A172 (cell line): Measurements from ENCODE around the gene RASSF4. TPM values are rescaled to one million over a fixed set of nuclear protein-coding genes. Genes with fewer than 3 reads are reported as not detected.
A peak's percentile ranks its signal among the peaks of the same experiment; 100 is the strongest.

Experiments
- DNase-seq: peaks from one replicate; pipeline ENCODE4 v3.0.0-alpha.2; 2015; ENCODE audit warnings: low spot score
- total RNA-seq: library from RNA; depleted of rRNA; stranded (reverse); fragments of >200 nt; shearing (Covaris generic); gene quantifications from 2 replicates; pipeline ENCODE4 v1.2.3, GENCODE V29; 2014

The RASSF4 gene
- total RNA-seq, 1 experiment from 2014 or later, result 3.2 TPM

DNA sequence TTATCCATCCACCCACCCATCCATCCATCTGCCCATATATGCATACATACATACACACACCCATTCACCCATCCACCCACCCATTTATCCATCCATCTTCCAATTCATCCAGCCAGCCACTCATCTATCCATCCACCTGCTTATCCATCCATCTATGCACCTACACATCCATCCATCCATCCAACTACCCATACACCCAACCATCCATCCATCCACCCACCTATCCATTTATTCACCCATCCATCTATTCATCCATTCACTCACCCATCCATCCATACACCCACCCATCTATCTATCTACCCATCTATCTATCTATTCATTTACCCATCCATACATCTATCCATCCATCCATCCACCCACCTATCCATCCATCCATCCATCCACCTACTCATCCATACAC is 31.1 kb upstream of the RASSF4 start:
- no peak for DNase-seq

DNA sequence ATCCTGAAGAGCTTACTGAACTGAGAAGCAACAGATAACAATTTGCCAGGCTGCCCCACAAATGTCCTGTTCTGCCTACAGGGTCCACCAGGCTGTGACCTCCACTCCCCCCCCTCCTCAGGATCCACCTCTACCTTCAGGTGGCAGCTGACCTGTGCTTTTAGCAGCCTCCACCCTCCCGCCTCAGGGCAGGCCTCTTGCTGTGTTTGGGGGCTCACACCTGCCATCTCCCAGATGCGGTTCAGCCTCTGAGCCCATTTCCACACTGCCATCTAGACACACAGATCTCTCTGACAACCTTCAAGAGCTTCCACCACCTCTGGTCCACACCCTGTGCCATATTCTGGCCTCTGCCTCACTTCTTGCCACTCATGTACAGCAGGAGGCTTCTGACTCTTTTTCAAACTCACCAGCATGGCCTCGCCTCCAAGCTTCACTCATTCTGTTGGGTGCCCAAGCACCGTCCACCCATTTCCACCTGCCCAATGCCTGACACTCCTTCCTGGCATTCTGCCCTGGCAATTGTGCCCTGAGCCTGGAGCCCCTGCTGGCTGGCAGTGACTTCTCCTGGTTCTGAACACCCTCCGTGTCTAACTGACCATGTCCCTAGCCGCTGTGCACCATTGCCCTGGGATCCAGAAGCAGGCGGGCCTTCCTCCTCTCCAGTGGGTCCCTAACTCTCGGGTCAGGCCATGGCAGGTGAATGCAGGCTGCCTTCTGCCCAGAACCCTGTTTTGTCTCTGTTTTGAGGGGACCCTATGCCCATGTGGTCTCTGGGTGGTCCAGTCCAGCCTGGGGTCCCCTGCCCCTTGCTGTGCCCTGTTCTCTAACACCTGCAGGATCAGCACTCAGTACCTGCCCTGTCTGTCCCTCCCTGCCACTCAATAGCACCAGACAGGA is 30.0 kb upstream of the RASSF4 start:
- DNase-seq, result no peak

DNA sequence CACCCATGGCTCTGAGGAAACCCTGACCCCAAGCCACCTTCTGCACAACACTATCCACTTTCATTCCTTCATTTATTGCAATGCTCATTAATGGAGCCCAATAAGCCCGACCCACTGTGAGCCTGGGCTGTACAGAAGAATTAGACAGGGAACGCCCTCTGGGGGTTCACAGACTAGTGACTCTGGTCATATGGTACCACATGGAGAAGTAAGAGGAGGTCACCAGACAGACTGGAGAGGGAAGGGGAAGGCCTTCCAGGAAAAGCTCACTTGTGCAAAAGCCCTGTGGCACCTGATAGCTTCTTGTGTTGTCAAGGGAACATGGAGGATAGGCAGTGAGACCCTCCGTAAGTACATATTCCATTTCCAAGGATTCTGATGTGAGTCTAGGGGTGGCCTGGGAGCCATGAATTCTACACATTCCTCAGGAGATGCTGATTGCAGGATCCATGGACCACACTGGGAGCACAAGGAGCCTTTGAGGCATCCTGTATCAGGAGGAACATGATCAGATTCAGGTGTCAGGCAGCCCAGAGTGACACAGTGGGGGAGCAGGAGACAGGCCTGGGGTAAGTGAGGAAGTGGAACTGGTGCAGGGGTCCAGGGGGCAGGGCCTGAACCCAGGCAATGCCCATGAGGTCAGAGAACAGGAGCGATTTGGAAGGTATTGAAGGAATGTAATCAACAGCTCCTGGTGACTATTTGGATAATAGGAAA is 28.5 kb upstream of the RASSF4 start:
- no peak for DNase-seq

DNA sequence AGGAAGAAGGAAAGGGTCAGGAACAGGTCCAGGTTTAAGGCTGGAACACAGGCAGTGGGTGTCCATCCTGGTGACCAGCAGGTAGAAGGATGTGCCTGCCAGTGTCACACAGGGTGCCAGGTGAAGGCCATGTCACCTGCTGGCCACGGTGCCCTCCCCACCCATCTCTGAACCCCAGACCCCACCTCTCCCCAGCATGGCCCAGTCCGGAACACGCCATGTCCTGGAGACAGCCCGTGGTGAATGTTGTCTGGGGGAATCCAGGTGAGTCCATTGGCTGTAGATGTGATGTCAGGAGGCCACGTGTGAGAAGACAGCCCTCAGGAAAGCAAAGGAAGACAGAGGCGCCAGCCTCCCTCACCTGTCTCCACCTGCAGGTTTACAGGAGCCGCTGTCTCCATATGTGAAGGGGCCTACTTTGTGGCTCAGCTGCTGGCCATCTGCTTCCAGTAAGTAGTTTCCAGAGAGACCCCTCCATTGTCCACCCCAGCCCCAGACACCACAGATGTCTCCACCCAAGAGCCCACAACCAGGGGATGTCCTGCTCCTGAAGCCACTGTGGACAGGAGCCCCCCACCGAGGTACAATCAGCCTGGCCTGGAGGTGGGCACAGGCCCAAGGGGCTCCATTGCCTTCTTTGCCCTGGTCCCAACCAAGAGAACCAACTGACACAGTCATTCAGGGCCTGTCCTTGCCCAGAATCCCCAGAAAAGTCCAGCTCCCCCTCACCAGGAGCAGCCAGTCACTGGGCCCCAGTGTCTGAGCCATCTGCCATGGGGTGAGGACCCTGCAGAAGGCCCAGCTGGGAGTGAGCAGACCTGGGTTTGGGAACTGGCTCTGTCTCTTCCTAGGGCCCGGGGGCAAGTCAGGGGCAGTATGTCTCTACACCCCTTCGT is 27.7 kb upstream of the RASSF4 start:
- DNase-seq, result no peak

DNA sequence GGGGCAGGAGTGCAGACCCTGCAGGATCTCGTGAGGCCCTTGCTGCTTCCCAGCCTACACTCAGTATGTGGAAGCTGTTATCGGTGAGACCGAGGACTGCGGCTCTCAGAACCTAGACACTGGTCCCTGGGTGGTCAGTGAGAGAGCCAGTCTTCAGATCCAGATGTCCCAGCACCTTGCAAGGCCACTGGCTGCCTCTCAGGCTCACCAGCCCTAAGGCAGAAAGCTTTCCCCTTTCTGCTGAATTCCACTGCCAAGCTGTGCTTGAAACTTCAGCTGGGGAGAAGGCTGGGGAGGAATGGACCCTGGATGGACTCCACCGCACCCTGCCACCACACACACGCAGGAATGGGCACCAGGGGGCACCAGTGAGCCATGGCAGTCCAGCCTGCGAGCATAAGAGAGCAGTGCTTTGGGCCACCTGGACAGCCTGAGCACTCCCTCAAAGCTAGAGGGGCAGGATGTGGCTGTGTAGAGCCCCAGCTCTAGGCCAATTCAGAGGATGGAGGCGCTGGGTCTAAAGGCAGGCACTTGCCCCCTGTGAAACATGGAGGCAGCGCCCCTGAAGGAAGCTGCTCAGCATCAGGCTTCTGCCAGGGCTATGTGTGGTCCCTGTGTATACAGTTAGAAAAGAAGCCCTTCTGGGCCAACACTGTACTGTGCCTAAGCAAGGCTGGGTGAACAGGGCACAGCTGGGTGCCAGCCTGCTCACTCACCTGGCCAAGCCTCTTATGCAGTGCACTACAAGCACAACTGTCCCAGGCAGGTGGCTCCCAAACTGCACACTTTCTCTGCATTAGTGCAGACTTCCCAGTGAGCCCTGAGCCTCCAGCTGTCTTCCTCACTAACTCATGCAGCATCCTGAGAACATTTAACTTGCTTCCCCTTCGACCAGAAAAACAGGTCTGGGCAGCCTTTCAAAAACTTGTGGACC is 26.8 kb upstream of the RASSF4 start:
- DNase-seq, result peak; percentile 74

DNA sequence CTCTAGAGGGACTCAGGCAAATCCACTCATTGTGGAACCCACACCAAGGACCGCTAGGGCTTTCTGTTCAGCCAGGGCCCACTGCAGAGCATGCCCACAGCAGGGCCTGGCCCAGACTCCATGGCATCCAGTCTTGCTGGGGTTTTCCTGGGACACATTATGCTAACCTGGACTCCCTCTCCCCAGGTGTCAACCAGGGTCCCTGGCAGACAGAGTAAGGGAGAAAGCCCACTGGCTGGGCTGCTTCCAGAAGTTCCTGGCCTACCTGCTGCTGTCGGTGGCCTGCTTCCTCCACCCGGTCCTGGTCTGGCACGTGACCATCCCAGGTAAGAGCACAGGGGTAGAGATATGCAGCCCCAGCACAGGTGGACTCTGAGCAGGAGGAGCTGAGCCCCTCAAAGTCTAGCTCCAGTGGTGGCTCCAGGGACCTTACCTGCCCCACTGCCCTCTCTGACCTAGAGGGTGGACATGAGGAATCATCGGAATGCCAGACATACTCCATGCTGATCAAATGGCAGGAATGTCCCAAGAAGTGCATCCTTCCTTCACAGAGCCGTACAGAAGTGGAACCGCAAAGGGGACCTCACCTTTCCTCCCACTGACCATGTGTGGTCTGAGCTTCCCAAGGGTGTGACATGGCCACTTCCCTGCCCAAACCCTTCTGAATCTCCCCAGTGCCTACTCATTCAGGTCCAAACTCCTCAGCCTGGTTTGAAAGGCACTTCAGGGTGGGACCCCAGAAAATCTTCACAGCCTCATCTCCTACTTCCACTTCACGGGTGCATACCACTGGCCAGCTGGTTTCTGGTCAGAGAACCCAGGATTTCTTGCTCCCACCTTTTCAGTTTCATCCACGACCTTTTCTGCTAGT is 25.9 kb upstream of the RASSF4 start:
- DNase-seq, result no peak

DNA sequence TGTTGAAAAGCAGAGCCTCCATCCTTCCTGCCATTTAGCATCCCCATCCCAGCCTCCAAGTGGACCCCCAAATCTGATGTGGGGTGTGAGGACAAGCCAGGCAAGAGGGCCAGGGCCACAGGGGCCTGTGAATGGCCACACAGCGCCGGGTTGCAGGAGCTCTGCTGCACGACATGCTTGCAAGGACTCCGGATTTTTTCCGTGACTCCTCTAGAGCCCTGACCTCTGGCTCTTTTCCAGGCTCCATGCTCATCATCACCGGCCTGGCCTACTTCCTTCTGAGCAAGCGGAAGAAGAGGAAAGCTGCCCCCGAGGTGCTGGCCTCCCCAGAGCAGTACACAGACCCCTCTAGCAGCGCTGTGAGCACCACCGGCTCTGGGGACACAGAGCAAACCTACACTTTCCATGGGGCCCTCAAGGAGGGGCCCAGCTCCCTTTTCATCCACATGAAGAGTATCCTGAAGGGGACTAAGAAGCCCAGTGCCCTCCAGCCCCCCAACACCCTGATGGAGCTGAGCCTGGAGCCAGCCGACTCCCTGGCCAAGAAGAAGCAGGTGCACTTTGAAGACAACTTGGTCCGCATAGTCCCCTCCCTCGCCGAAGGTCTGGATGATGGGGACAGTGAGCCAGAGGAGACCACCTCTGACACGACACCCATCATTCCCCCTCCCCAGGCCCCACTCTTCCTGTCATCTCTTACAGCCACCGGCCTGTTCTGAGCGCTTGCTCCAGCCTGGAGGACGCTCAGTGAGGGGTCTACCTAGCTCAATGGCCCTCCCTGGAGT is 25.0 kb upstream of the RASSF4 start:
- DNase-seq, result no peak

DNA sequence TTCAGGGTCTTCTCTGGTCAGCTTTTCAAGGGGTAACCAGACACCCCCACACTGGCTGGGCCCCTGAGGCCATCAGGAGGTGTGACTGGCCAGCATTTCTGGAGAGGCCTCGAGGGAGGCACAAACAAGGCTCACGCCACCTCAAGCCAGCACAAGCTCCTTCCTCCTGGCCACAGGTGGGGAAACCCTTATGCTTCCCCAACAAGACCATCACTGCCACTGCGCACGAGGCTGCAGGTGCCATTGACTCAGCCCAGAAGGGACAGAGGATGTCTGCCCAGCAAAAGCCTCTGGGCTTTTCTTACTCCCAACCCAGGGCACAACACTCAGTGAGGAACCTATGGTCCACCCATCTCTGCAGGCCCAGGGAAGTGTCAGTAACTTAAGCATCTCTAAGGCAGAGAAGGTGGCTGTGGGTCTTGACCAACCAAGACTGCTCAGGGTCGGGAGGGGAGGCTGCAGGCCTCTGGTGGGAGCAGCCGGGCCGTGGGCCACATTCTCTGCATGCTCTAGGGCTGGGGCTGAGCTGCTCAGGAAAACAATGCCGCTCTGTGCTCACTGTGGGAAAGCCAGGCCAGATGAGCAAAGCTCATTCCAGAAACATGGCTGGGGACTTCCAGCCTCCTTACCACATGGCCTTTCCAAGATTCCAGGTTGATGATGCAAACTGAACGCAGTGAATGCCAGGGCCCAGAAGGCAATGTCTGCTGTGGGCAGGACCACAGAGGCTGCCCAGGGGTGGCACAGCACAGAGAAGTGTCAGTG is 24.2 kb upstream of the RASSF4 start:
- DNase-seq, result peak; percentile 87

DNA sequence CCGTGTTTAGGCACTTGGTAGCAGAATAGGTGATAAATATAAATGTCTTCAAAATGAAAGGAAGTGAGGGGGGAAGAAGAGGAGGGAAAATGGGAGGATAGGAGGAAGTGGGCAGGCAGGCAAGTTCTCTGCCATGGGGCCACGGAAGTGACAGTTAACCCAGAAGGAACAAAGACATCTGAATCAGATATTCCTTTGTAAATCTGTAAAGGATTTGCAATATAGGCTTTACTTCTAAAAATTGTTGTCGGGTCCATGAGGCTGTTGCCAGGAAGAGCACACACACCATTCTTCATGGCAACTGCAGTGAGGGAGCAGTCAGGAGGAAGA is 23.7 kb upstream of the RASSF4 start:
- no peak for DNase-seq

DNA sequence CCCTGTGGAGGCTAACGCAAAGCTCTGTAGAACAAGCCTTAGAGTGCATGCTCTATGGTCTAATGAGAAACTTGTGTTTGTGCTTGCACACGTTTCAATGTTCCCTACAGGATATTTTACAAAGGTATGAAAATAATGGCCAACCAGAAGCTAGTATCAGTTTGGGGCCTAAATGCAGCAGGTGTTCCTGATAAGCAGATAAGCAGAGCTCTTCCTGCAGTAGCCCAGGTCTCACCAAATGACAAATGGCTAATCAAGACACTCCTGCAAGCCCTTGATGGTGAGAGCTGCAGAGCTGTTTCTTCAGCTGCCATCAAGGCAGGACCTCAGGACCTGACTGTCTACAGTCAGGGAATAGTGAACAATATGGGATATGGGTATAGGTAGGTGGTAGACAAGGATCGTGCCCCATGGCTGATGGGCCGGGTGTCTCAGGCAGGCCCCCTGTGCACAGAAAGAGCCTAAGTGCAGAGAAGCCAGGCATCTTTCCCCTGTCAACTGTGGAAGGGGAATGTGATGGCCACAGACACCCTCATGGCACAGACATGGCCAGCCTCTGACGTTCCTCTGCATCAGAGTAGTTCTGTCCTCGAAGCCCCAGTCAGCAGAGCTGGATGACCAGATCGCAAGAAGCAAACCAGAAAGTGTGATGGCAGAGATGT is 23.2 kb upstream of the RASSF4 start:
- DNase-seq, result no peak

DNA sequence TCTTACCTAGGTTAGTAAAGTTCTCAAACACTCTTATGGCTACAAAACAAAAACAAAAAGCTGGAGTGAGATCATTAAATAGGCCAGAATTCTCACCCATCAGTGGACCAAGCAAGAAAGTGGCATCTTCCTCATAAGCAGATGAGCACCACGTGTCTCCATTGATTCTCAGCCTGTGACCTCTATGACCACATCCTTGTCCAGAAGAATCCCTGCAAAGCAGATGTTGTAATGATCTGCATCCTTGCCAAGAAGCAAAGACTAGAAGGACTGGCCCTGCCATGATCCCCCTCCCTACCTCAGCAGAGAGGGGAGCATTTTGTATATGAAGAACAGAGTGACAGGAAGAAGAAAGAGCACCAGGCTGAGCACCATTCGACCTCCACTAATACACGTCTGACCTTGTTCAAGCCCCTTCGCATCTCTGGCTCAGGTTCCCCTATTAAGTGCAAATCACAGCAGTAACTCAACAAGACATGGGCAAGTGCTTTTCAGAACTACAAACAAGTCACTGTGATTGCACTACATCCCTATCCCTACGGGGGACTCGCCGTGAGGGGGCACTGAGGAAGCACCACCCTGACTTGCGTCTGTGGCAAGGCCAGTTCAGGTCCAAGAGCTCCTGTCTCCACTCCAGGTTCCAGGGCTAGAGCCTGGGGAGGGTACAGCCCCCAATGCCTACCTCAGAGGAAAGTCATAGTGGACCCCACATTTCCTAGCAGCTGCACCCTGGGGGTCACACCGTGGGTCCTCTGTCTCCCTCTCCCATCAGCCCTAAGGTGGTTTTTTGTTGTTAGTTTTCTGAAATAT is 22.2 kb upstream of the RASSF4 start:
- no peak for DNase-seq

DNA sequence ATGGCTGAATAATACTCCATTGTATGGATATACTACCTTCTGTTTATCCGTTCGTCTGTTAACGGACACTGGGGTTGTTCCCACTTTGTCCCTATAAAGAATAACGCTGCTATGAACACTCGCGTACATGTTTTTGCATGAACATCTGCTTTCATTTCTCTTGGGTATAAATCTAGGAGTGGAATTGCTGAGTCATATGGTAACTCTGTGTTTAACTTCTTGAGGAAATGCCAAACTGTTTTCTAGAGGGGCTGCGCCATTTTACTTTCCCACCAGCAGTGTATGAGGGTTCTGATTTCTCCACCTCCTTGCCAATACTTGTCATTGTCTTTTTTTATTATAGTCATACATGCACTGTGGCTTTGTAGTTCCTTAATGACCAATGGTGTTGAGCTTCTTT is 20.6 kb upstream of the RASSF4 start:
- no peak for DNase-seq

DNA sequence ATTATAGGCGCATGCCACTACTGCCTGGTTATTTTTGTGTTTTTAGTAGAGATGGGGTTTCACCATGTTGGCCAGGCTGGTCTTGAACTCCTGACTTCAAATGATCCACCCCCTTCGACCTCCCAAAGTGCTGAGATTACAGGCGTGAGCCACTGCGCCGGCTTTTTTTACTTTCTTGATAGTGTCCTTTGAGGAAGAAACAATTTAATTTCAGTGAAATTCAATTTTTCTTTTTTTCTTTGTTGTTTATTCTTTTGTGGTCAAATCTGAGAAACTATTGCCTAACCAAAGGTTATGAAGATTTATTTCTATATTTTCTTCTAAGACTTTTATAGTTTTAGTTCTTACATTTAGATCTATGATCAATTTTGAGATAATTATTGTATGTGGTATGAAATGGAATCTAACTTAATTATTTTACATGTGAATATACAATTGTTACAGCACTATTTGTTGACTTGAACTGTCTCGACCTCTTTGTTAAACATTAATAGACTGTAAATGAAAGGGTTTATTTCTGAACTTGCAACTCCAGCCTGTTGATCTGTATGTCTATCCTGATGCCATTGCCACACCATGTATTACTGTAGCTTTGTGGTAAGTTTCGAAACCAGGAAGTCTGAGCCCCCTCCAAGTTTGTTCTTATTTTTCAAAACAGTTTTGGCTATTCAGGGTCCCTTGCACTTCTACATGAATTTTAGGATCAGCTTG is 19.8 kb upstream of the RASSF4 start:
- no peak for DNase-seq

DNA sequence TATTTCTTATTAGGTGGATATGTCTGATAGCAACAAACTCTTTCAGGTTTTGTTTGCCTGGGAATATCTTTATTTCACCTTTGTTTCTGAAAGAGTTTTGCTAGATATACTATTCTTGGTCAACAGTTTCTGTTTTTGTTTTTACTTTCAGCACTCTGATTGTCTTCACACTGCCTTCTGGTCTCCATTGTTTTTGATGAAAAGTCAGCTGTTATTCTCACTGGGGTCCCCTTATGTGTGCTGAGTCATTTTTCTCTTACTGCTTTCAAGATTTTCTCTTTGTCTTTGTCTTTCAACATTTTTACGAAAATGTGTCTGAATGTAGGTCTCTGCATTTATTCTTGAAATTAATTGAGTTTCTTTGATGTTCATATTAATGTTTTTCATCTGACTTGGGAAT is 15.2 kb upstream of the RASSF4 start:
- DNase-seq, result no peak

DNA sequence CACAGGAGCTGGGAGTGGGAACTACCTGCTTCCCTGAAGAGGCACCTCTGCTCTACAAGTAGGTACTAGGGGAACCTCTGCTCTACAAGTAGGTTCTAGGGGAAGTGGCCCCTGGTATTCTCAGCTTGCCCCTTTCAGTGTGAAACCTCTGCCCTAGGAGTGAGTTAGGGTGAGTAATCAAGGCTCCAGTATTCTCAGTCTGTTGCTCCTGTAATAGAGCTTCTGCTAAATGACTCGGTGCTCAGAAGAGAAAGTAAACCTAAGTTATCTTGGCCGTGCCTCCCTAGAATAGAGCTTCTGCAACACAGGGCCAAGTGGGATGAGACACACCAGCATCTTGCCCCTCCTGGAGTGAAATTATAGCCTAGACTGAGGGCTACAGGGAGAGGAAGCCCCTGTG is 13.4 kb upstream of the RASSF4 start:
- no peak for DNase-seq

DNA sequence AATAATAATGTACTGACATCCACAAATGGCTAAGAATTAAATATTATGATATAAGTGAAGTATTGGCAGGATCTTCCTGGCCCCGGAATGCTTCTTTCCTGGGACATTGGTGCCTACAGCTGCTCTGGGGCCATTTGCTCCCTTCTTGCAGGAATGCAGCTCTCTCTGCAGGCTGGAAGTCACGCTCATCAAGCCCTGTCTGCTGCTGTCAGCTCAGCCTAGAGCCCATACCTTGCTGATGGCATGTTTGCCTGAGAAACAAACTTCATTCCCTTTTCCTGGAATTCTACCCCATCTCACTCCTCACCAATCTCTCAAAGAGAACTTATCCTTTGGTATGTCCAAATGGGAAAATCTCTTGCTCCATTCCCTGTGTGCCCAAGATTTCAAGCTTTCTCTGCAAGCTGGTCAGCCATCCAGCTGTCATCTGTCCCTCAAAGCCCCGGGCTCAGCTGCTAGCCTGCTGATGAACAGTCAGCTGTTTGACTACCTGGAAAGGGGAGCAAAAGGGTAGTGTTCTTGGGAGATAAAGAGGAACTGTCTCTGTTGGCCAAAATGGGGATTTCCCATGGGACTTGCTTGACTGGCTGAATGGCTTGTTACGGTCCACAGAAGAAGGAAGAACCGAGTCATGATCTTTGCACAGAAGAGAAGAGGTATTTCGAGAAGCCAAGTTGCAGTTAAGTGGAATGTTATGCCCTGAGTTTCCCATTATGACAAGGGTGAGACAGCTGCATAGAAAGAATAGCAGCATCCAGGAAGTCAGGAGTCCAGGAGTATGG is 12.0 kb upstream of the RASSF4 start:
- DNase-seq, result no peak
